Body of pancreas (tissue), 4 donors: ENCODE data around the gene TTLL11. TPM values are rescaled to one million over a fixed set of nuclear protein-coding genes. Genes with fewer than 3 reads are reported as not detected.
A peak's percentile ranks its signal among the peaks of the same experiment; 100 is the strongest.

Source experiments
- ATAC-seq: fragments of 150-250 bp; one replicate; pipeline ENCODE4 v1.9.1; 2016
- DNase-seq, 4 donors: peaks; one replicate each; pipeline ENCODE4 v3.0.0-alpha.2; 2019
- H3K27ac ChIP-seq, 4 donors: fragments of 200-600 bp; sonication (generic); 1 replicate in 3 of 4; 2 replicates in 1 of 4; pipeline versions ENCODE4 v1.5.1 to v1.6.1; 2016 to 2019; ENCODE audit warnings: mild to moderate bottlenecking in 1 of 4, mixed read lengths in 1 of 4, moderate library complexity in 1 of 4
- H3K27me3 ChIP-seq, 2 donors: fragments of 200-600 bp; sonication (generic); one replicate each; pipeline ENCODE4 v1.6.0; 2016; ENCODE audit warnings: mild to moderate bottlenecking in 1 of 2
- H3K36me3 ChIP-seq, 2 donors: fragments of 200-600 bp; sonication (generic); replicated peaks in 1 of 2; 2 replicates each; pipeline ENCODE4 v1.5.1; 2016; ENCODE audit warnings: low read depth in 2 of 2; ENCODE audit not compliant: insufficient read depth in 1 of 2
- H3K4me1 ChIP-seq: fragments of 200-600 bp; sonication (generic); one replicate; pipeline ENCODE4 v1.6.0; 2016
- H3K4me3 ChIP-seq, 2 donors: fragments of 200-600 bp; sonication (generic); 1 replicate in 1 of 2; 2 replicates in 1 of 2; pipeline ENCODE4 v1.5.1; 2016 to 2019
- H3K9me3 ChIP-seq, 3 donors: fragments of 200-600 bp; sonication (generic); 1 replicate in 2 of 3; 2 replicates in 1 of 3; pipeline ENCODE4 v1.5.1; 2016
- CTCF ChIP-seq, 7 experiments: fragments of 450-650 bp in 4 of 7; fragments of 200-600 bp in 3 of 7; sonication (generic) in 3 of 7; IDR thresholded peaks; one replicate each; pipeline ENCODE4 v1.5.1; 2016 to 2019; ENCODE audit warnings: antibody characterized with exemption in 7 of 7
- POLR2A ChIP-seq, 3 donors: fragments of 450-650 bp; IDR thresholded peaks; one replicate each; pipeline ENCODE4 v1.6.1; 2016; ENCODE audit warnings: antibody characterized with exemption in 3 of 3, mild to moderate bottlenecking in 2 of 3
- WGBS, 2 donors: methylation state at CpG; one replicate each; pipeline ENCODE4 v1.1.5; 2017; 5-methylcytosine and 5-hydroxymethylcytosine counted together
- intact Hi-C: fragments of 100-400 bp; cut with DNase I; formaldehyde crosslinking; loops from one replicate; pipeline ENCODE4 v1.15.1; 2023
- total RNA-seq, 2 donors: library from RNA; depleted of rRNA; stranded (reverse); fragments of >200 nt; gene quantifications; one replicate each; pipeline ENCODE4 v1.1.0, GENCODE V29; 2016

The TTLL11 gene
- total RNA-seq, 2 donors from 2014 or later = 14.5 to 16.8 TPM

- DNase-seq = no peak
- Histone ChIP-seq H3K4me1 (peaks cover 7% of the 10 kb centered on the region), H3K9me3 (no peaks in the 10 kb centered on the region), H3K4me3 (no peak overlapping the region), H3K27ac (no peak overlapping the region), H3K27me3 (no peaks in the 10 kb centered on the region), H3K36me3 (no peaks in the 10 kb centered on the region)
- no peak for TF ChIP-seq CTCF (IDR thresholded peaks at IDR 0.05)
- TF ChIP-seq POLR2A (IDR thresholded peaks at IDR 0.05) = no peak
- intact Hi-C loops = no loop called here
- ATAC-seq = no peak
- WGBS, 2 donors = 87 to 98% methylated on average over 5 of the region's 5 CpGs
Observed at GRCh38 chr9:121892706-121893105, 200.4 kb downstream of the TTLL11 start.

- H3K4me1 ChIP-seq = peaks cover under 1% of the 10 kb centered on the region
- H3K36me3 ChIP-seq = no peaks in the 10 kb centered on the region
- H3K27me3 ChIP-seq = no peaks in the 10 kb centered on the region
- no peak for ATAC-seq
- TF ChIP-seq CTCF (IDR thresholded peaks at IDR 0.05) (no peak), POLR2A (IDR thresholded peaks at IDR 0.05) (no peak)
- H3K9me3 ChIP-seq = no peaks in the 10 kb centered on the region
- 80 to 86% methylated on average over 2 of the region's 2 CpGs for WGBS, 2 donors
- H3K4me3 ChIP-seq = no peak overlapping the region
- no peak for DNase-seq
- H3K27ac ChIP-seq = no peak overlapping the region
- intact Hi-C loops = no loop called here
Observed at GRCh38 chr9:121890746-121891145, 202.4 kb downstream of the TTLL11 start.

GRCh38 chr9:121889990-121890563 lies 203.0 kb downstream of the TTLL11 start:
- intact Hi-C loops = no loop called here
- H3K27me3 ChIP-seq = no peaks in the 10 kb centered on the region
- no peaks in the 10 kb centered on the region for H3K4me1 ChIP-seq
- 95 to 97% methylated on average over 2 of the region's 2 CpGs for WGBS, 2 donors
- H3K4me3 ChIP-seq = no peak overlapping the region
- no peak for ATAC-seq
- no peak for TF ChIP-seq POLR2A (IDR thresholded peaks at IDR 0.05)
- TF ChIP-seq CTCF (IDR thresholded peaks at IDR 0.05) = no peak
- H3K27ac ChIP-seq = no peak overlapping the region
- no peak for DNase-seq
- H3K36me3 ChIP-seq = no peaks in the 10 kb centered on the region
- H3K9me3 ChIP-seq = no peaks in the 10 kb centered on the region

GRCh38 chr9:121888438-121888775 lies 204.7 kb downstream of the TTLL11 start:
- ATAC-seq (peak; percentile 24), DNase-seq (peak in 1 of 4 donors; percentile 28)
- intact Hi-C loops = no loop called here
- no peak overlapping the region for H3K27ac ChIP-seq
- no peak overlapping the region for H3K4me3 ChIP-seq
- TF ChIP-seq CTCF (IDR thresholded peaks at IDR 0.05) (no peak), POLR2A (IDR thresholded peaks at IDR 0.05) (no peak)
- no peaks in the 10 kb centered on the region for H3K36me3 ChIP-seq
- no peaks in the 10 kb centered on the region for H3K27me3 ChIP-seq
- 76 to 83% methylated on average over 4 of the region's 4 CpGs for whole genome bisulfite sequencing, 2 donors
- no peaks in the 10 kb centered on the region for H3K9me3 ChIP-seq
- no peaks in the 10 kb centered on the region for H3K4me1 ChIP-seq
